Thyroid gland (tissue), 4 donors: Measurements from ENCODE around the gene SMARCAL1. TPM values are rescaled to one million over a fixed set of nuclear protein-coding genes. Genes with fewer than 3 reads are reported as not detected.

Experiments used
- DNase-seq, 2 donors: peaks; one replicate each; pipeline ENCODE4 v3.0.0-alpha.2; 2019
- H3K27ac ChIP-seq, 3 donors: fragments of 200-600 bp; sonication (generic); 1 replicate in 2 of 3; 2 replicates in 1 of 3; pipeline ENCODE4 v1.5.1; 2016 to 2019; ENCODE audit warnings: mild to moderate bottlenecking in 1 of 3, moderate library complexity in 1 of 3
- H3K27me3 ChIP-seq: fragments of 200-600 bp; sonication (generic); one replicate; pipeline ENCODE4 v1.5.1; 2019
- H3K36me3 ChIP-seq, 2 donors: fragments of 200-600 bp; sonication (generic); one replicate each; pipeline ENCODE4 v1.5.1; 2016 to 2019
- H3K4me1 ChIP-seq, 2 donors: fragments of 200-600 bp; sonication (generic); one replicate each; pipeline ENCODE4 v1.5.1; 2017 to 2019
- H3K4me3 ChIP-seq, 3 donors: fragments of 200-600 bp; sonication (generic); replicated peaks in 1 of 3; 1 replicate in 2 of 3; 2 replicates in 1 of 3; pipeline ENCODE4 v1.5.1; 2016; ENCODE audit warnings: mild to moderate bottlenecking in 1 of 3
- H3K9me3 ChIP-seq: fragments of 200-600 bp; sonication (generic); one replicate; pipeline ENCODE4 v1.5.1; 2017
- CTCF ChIP-seq, 6 experiments: fragments of 200-600 bp in 3 of 6; fragments of 450-650 bp in 3 of 6; sonication (generic) in 3 of 6; IDR thresholded peaks; one replicate each; pipeline ENCODE4 v1.5.1; 2016 to 2019; ENCODE audit warnings: antibody characterized with exemption in 6 of 6, mild to moderate bottlenecking in 2 of 6, inconsistent platforms in 1 of 6, moderate library complexity in 1 of 6
- POLR2A ChIP-seq, 2 donors: fragments of 450-650 bp; IDR thresholded peaks; one replicate each; pipeline ENCODE4 v1.6.1; 2017; ENCODE audit warnings: antibody characterized with exemption in 2 of 2, mild to moderate bottlenecking in 2 of 2, moderate library complexity in 1 of 2
- WGBS, 2 donors: methylation state at CpG; one replicate each; pipeline ENCODE4 v1.1.5; 2017; 5-methylcytosine and 5-hydroxymethylcytosine counted together
- intact Hi-C: fragments of 100-400 bp; cut with DNase I; formaldehyde crosslinking; loops from one replicate; pipeline ENCODE4 v1.15.1; 2023
- total RNA-seq, 4 donors: library from RNA; depleted of rRNA; stranded (reverse); fragments of >200 nt; gene quantifications; one replicate each; pipeline ENCODE4 v1.2.3, GENCODE V29; 2016

Gene SMARCAL1
- total RNA-seq, 4 donors from 2014 or later: 19.5 to 31.4 (median 24.6) TPM

- WGBS, 2 donors: 80 to 86% methylated on average over 6 of the region's 6 CpGs
- TF ChIP-seq POLR2A (IDR thresholded peaks at IDR 0.05) (no peak), CTCF (IDR thresholded peaks at IDR 0.05) (no peak)
- Histone ChIP-seq H3K27ac (peak overlapping the region in 2 of 3 donors; percentile 82 to 96), H3K4me3 (peak overlapping the region in 1 of 3 donors; percentile 51), H3K4me1 (peaks cover 22 to 28% of the 10 kb centered on the region in 2 donors), H3K27me3 (no peaks in the 10 kb centered on the region), H3K9me3 (no peaks in the 10 kb centered on the region), H3K36me3 (peaks cover 26 to 30% of the 10 kb centered on the region in 2 donors)
- DNase-seq: no peak
- intact Hi-C loops: loop anchor here (10.0 kb wide), 1 partner anchor 83 kb away; the partner anchor contains the start of gene SMARCAL1
These were observed 85.2 kb downstream of the SMARCAL1 start for GRCh38 chr2:216497382-216498069.

DNA sequence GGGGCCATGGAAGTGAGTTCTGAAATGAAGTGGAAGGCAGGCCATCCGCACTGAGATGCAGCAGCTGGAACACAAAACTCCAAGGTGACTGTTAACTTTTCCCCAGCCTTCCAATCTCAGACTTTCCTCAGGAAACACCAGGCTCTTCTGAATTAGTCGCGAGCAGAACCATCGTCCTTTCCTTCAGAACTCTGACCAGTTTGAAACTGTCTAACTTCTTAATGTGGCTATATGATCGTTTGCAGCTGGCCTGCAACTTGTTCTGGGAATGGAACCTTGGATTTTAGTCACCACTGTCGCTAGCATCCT, 85.7 kb downstream of the SMARCAL1 start:
- intact Hi-C loops: loop anchor here (10.0 kb wide), 1 partner anchor 83 kb away; the partner anchor contains the start of gene SMARCAL1
- H3K4me1 ChIP-seq: peaks cover 22 to 23% of the 10 kb centered on the region in 2 donors
- peak overlapping the region in 2 of 3 donors; percentile 82 to 96 for H3K27ac ChIP-seq
- peaks cover 31 to 35% of the 10 kb centered on the region in 2 donors for H3K36me3 ChIP-seq
- WGBS, 2 donors: 20 to 30% methylated on average over 6 of the region's 6 CpGs
- DNase-seq: no peak
- TF ChIP-seq POLR2A (IDR thresholded peaks at IDR 0.05) (no peak), CTCF (IDR thresholded peaks at IDR 0.05) (no peak)
- no peaks in the 10 kb centered on the region for H3K27me3 ChIP-seq
- H3K9me3 ChIP-seq: no peaks in the 10 kb centered on the region
- H3K4me3 ChIP-seq: peak overlapping the region; percentile 25 to 92 (median 51)

- H3K27me3 ChIP-seq: no peaks in the 10 kb centered on the region
- intact Hi-C loops: loop anchor here (10.0 kb wide), 1 partner anchor 84 kb away; the partner anchor contains the start of gene SMARCAL1
- peaks cover 21 to 22% of the 10 kb centered on the region in 2 donors for H3K4me1 ChIP-seq
- H3K4me3 ChIP-seq: peak within 1 kb of the TSS; percentile 25 to 92 (median 51)
- H3K27ac ChIP-seq: peak within 1 kb of the TSS; percentile 77 to 96 (median 82)
- TF ChIP-seq POLR2A (IDR thresholded peaks at IDR 0.05) (peak; percentile 18 to 92), CTCF (IDR thresholded peaks at IDR 0.05) (peak in 1 of 6 experiments; percentile 12)
- no peaks in the 10 kb centered on the region for H3K9me3 ChIP-seq
- WGBS, 2 donors: 0 to 1% methylated on average over 43 to 54 of the region's 54 CpGs
- peak; percentile 92 to 94 for DNase-seq
- H3K36me3 ChIP-seq: peaks cover 33 to 41% of the 10 kb centered on the region in 2 donors
These were observed 86.4 kb downstream of the SMARCAL1 start, which contains the start of gene RPL37A for GRCh38 chr2:216498379-216499352. RPL37A (plus strand) TSS chr2:216498844; CDS start chr2:216498875, 31 bp downstream.

DNA sequence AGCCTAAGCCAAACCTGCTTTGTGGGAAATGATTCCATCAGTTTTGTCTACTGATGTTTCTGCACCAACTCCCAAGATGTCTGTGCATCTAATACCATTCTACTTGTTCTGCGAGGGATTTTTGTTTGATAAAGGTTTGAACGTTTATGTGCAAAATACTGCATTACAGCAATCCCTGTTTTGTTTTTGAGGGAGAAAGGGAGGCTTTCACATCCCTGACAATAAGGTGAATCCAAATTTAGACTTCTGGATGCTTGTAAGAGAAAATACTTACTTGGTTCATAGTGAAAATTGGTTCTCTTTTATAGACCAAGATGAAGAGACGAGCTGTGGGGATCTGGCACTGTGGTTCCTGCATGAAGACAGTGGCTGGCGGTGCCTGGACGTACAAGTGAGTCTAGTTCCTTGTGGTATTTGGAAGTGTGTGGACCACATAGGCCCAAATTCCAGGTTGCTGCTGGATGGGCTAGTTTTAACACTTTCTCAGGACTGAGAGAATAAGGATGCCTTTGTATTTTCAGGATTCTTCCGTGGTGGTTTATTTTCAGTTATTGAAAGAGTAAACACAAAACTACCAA, 87.4 kb downstream of the SMARCAL1 start:
- 27 to 35% methylated on average over 6 of the region's 6 CpGs for WGBS, 2 donors
- peak overlapping the region in 2 of 3 donors; percentile 51 to 92 for H3K4me3 ChIP-seq
- intact Hi-C loops: loop anchor here (10.0 kb wide), 1 partner anchor 85 kb away; the partner anchor contains the start of gene SMARCAL1
- no peaks in the 10 kb centered on the region for H3K27me3 ChIP-seq
- H3K9me3 ChIP-seq: no peaks in the 10 kb centered on the region
- peaks cover 21 to 22% of the 10 kb centered on the region in 2 donors for H3K4me1 ChIP-seq
- H3K36me3 ChIP-seq: peaks cover 36 to 44% of the 10 kb centered on the region in 2 donors
- peak overlapping the region in 1 of 3 donors; percentile 96 for H3K27ac ChIP-seq
- DNase-seq: no peak
- TF ChIP-seq CTCF (IDR thresholded peaks at IDR 0.05): no peak
- TF ChIP-seq POLR2A (IDR thresholded peaks at IDR 0.05): no peak
